ENCODE results near the gene CEACAM1.
"Not testable (repeated sequence)": the region's sequence is repeated elsewhere in the genome, so short reads cannot be mapped to it uniquely, and the experiment has no call there.

The CEACAM1 gene

GRCh38 chr19:42528354-42529247 is at the start of gene CEACAM1:
Gene CEACAM1 (minus strand): TSS chr19:42528481. CDS start chr19:42528374, 107 bp downstream.
- DNase-seq, result no peak

- no peak for DNase-seq
Measured at GRCh38 chr19:42577016-42577415, 48.7 kb upstream of the CEACAM1 start.

DNA sequence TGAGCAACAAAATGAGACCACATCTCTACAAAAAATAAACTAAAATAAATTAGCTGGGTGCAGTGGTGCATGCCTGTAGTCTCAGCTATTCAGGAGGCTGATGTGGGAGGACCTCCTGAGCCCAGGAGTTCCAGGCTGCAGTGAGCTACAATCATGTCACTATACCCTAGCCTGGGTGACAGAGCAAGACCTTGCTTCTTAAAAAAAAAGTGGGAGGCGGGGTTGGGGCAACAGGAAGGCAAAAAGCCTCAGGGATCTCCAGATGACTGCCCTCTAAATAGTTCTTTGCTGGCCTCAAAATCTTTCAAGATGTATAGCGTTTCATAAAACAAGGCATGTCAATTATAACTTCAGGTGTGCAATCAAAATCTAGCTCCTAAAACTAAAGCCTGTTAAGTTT is 48.0 kb upstream of the CEACAM1 start:
- DNase-seq, result no peak

GRCh38 chr19:42573642-42574041 is 45.4 kb upstream of the CEACAM1 start:
- DNase-seq, result no peak

- no peak for DNase-seq
Measured at GRCh38 chr19:42571116-42571515, 42.8 kb upstream of the CEACAM1 start.

DNA sequence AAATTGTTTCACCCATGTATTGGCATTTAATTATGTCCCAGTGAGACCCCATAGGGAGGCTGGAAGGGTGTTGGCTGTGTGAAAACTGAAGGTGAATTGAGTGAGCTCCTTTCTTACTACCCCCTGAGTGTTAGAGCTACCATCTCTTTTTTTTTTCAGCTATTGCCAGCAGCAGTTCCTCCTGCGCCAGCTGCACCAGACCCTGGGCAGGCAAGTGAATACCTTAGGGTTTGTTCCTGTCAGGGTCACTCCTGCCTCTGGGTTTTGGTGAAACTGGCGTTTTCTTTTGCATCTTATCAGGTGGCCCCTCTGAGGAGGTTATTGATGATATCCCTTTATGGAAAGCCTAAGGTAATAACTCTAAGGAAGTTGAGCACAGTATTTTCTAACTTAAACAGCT is 40.9 kb upstream of the CEACAM1 start:
- DNase-seq, result no peak

GRCh38 chr19:42568006-42568405 is 39.7 kb upstream of the CEACAM1 start:
- no peak for DNase-seq

DNA sequence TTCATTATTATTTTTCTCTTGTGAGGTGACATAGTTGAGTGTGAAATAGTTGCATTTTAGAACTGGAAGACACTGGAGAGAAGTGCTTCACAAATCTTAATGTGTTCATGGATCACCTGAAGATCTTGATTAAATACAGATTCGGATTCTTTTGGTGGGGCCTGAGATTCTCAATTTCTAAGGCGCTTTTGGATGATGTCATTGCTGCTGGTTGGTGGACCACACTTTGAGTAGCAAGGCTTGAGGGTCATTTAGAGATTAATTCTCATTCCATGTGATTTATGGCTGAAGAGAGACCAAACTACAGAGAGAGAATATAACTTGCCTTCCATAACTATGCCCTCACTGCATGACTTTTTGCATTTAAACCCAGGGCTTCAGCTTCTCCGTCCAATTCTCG is 39.3 kb upstream of the CEACAM1 start:
- no peak for DNase-seq

- DNase-seq, result no peak
Measured at GRCh38 chr19:42563352-42564210, 35.3 kb upstream of the CEACAM1 start.

GRCh38 chr19:42561512-42561911 is 33.2 kb upstream of the CEACAM1 start:
- no peak for DNase-seq

GRCh38 chr19:42560731-42561130 is 32.5 kb upstream of the CEACAM1 start:
- DNase-seq, result no peak

- DNase-seq, result no peak
Measured at GRCh38 chr19:42558450-42559150, 30.3 kb upstream of the CEACAM1 start.

DNA sequence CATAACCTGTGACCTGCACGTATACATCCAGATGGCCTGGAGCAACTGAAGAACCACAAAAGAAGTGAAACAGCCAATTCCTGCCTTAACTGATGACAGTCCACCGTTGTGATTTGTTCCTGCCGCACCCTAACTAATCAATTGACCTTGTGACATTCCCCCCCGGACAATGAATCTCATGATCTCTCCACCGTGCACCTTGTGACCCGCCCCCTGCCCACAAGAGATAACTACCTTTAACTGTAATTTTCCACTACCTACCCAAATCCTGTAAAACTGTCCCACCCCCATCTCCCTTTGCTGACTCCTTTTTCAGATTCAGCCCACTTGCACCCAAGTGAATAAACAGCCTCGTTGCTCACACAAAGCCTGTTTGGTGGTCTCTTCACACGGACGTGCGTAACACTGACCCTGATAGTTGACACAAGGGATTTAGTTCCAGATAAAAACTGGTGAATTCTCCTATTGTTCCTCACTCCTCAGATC is 29.1 kb upstream of the CEACAM1 start:
- DNase-seq, result not testable (repeated sequence)

- DNase-seq, result no peak
Measured at GRCh38 chr19:42555801-42556200, 27.5 kb upstream of the CEACAM1 start.

DNA sequence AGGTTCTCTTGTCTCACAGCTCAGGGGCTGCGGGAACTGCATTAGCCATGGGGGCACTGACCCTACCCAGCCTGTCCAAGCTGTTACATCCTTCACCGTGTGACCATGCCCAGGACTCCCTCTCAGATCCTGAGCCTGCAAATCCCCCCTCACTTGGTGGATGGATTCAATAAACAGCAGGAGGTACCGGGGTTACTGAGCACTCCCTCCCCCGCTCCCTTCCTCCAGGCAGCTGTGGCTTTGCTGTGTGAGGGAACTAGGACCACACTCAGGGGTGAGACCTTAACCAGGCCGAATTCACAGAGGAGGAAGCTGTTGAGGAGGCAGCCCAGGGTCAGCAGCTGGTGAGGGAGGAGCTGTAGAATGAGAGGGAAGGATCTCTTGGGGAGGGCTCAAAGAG is 27.0 kb upstream of the CEACAM1 start:
- no peak for DNase-seq

- DNase-seq, result no peak
Measured at GRCh38 chr19:42554046-42554575, 25.8 kb upstream of the CEACAM1 start.

GRCh38 chr19:42553292-42554045 is 25.2 kb upstream of the CEACAM1 start:
- no peak for DNase-seq

DNA sequence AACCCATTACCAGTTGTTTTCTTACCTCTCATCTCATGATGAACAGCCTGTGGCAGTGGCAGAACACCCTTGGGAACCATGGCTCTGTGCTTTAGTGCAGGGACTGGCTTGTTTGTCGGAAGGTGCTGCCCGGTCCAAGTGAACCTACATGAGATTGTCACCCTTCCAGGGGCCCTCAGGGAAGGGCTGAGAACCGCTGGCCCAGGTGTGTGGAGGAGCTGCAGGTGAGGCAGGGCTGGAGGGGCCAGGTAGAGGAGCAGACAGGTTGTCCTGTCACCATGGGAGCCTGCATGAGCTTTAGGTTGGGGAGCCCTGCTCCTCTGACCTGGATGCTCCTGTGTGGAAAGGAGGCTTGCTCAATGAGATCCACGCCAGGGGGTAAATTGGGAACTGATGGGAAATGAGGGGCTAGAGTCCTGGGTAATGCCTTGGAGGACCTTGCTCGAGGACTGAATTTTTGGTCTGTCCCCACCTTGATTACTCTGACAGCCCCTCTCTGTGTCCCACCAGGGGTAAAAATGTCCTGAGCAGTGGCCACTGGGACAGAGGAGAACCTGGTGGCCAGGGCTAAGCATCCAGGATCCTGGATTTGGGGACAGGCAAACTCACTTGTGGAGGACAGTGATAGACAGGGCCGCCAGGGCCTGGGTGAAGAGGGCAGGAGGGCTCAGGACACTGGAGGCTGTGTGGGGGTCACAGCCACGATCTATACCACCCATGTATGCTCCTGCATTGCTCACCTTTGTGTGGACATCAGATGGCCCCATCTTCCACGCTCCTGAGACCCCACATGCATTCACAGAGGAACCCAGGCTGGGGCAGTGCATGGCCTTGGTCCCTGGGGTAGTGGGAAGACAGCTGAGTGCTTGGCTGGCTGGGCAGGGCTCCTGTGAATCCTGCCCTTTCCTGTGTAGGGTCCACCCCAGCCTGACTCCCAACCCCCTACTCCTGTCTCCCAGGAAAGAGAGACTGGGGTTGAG is 24.1 kb upstream of the CEACAM1 start:
- DNase-seq, result no peak

GRCh38 chr19:42550521-42550920 is 22.2 kb upstream of the CEACAM1 start:
- DNase-seq, result not testable (repeated sequence)

DNA sequence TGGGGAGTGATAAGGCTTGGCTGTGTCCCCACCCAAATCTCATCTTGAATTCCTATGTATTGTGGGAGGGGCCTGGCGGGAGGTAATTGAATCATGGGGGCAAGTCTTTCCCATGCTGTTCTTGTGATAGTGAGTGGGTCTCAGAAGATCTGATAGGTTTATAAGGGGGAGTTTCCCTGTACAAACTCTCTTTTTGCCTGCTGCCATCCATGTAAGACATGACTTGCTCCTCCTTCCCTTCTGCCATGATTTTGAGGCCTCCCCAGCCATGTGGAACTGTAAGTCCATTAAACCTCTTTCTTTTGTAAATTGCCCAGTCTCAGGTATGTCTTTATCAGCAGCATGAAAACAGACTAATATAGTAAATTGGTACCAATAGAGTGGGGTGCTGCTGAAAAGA is 20.8 kb upstream of the CEACAM1 start:
- DNase-seq, result not testable (repeated sequence)

GRCh38 chr19:42548552-42548951 is 20.3 kb upstream of the CEACAM1 start:
- DNase-seq, result no peak

All from NCI-H510A (cell line).